ENCODE measurements around the gene EGFR.

EGFR gene

GRCh38 chr7:55177589-55178261, 158.9 kb downstream of the EGFR start:
- no peak for DNase-seq

- no peak for DNase-seq
Measured at GRCh38 chr7:55178292-55178862, 159.6 kb downstream of the EGFR start.

- no peak for DNase-seq
Measured at GRCh38 chr7:55178863-55179773, 160.3 kb downstream of the EGFR start.

GRCh38 chr7:55179931-55180682, 161.3 kb downstream of the EGFR start:
- no peak for DNase-seq

GRCh38 chr7:55180963-55181542, 162.2 kb downstream of the EGFR start:
- DNase-seq: no peak

- DNase-seq: no peak
Measured at GRCh38 chr7:55181762-55182161, 162.9 kb downstream of the EGFR start.

- DNase-seq: no peak
Measured at GRCh38 chr7:55183897-55184296, 165.1 kb downstream of the EGFR start.

- DNase-seq: no peak
Measured at GRCh38 chr7:55185321-55185802, 166.5 kb downstream of the EGFR start.

GRCh38 chr7:55185941-55186609, 167.3 kb downstream of the EGFR start:
- no peak for DNase-seq

GRCh38 chr7:55187701-55188491, 169.1 kb downstream of the EGFR start:
- no peak for DNase-seq

GRCh38 chr7:55188590-55189138, 169.8 kb downstream of the EGFR start:
- no peak for DNase-seq

- DNase-seq: no peak
Measured at GRCh38 chr7:55189146-55189766, 170.4 kb downstream of the EGFR start.

- DNase-seq: no peak
Measured at GRCh38 chr7:55189878-55190436, 171.1 kb downstream of the EGFR start.

- DNase-seq: no peak
Measured at GRCh38 chr7:55190511-55191160, 171.8 kb downstream of the EGFR start.

GRCh38 chr7:55191161-55191925, 172.5 kb downstream of the EGFR start:
- DNase-seq: no peak

- DNase-seq: no peak
Measured at GRCh38 chr7:55191926-55192692, 173.3 kb downstream of the EGFR start.

GRCh38 chr7:55192723-55193122, 173.9 kb downstream of the EGFR start:
- DNase-seq: no peak

GRCh38 chr7:55193245-55193644, 174.4 kb downstream of the EGFR start:
- no peak for DNase-seq
